Stimulated activated CD4-positive, alpha-beta T cell treated with anti-CD3 and anti-CD28 coated beads, Interleukin-15, amount 100 ng/mL, for 1 hour (primary cell): ENCODE measurements around the gene FAM118B.

Experiments
- DNase-seq, 2 donors: peaks; one replicate each; pipeline ENCODE4 v3.0.0-alpha.2; 2020; ENCODE audit warnings: low read depth in 1 of 2, low spot score in 1 of 2

Gene FAM118B

GRCh38 chr11:126310200-126310991, 98.8 kb downstream of the FAM118B start:
- peak; percentile 26 to 28 for DNase-seq

GRCh38 chr11:126310992-126311310, 99.4 kb downstream of the FAM118B start:
- DNase-seq = no peak

- DNase-seq = no peak
Observed at GRCh38 chr11:126311401-126312291, 100.1 kb downstream of the FAM118B start.
